Gastrocnemius medialis (tissue), 4 donors: ENCODE results near the gene MUSK. TPM values are rescaled to one million over a fixed set of nuclear protein-coding genes. Genes with fewer than 3 reads are reported as not detected.

ENCODE experiments used
- ATAC-seq, 2 donors: fragments of 150-250 bp; one replicate each; pipeline ENCODE4 v1.9.1; 2016
- DNase-seq, 2 donors: peaks; one replicate each; pipeline ENCODE4 v3.0.0-alpha.2; 2019
- H3K27ac ChIP-seq, 4 donors: fragments of 200-600 bp; sonication (generic); 1 replicate in 1 of 4; 2 replicates in 3 of 4; pipeline ENCODE4 v1.5.1; 2016 to 2018; ENCODE audit warnings: mild to moderate bottlenecking in 2 of 4, moderate library complexity in 1 of 4
- H3K27me3 ChIP-seq, 3 donors: fragments of 200-600 bp; sonication (generic) in 2 of 3; 1 replicate in 1 of 3; 2 replicates in 2 of 3; pipeline versions ENCODE4 v1.5.1 to v1.6.0; 2016 to 2019; ENCODE audit warnings: mild to moderate bottlenecking in 1 of 3, moderate library complexity in 1 of 3
- H3K36me3 ChIP-seq, 2 donors: fragments of 200-600 bp; sonication (generic) in 1 of 2; one replicate each; pipeline ENCODE4 v1.5.1; 2017 to 2018
- H3K4me1 ChIP-seq, 2 donors: fragments of 200-600 bp; sonication (generic) in 1 of 2; one replicate each; pipeline ENCODE4 v1.5.1; 2016 to 2017; ENCODE audit warnings: mild to moderate bottlenecking in 2 of 2
- H3K4me3 ChIP-seq, 4 donors: fragments of 200-600 bp; sonication (generic) in 3 of 4; 1 replicate in 1 of 4; 2 replicates in 3 of 4; pipeline ENCODE4 v1.5.1; 2016 to 2019; ENCODE audit warnings: mild to moderate bottlenecking in 2 of 4
- H3K9me3 ChIP-seq, 3 donors: fragments of 200-600 bp; sonication (generic) in 2 of 3; 1 replicate in 1 of 3; 2 replicates in 2 of 3; pipeline ENCODE4 v1.5.1; 2016 to 2019
- CTCF ChIP-seq, 5 experiments: fragments of 450-650 bp in 3 of 5; fragments of 200-600 bp in 2 of 5; sonication (generic) in 2 of 5; IDR thresholded peaks in 4 of 5; conservative IDR thresholded peaks in 1 of 5; 1 replicate in 4 of 5; 2 replicates in 1 of 5; pipeline ENCODE4 v1.5.1; 2016 to 2019; ENCODE audit warnings: antibody characterized with exemption in 5 of 5, mild to moderate bottlenecking in 3 of 5, moderate library complexity in 3 of 5
- POLR2A ChIP-seq, 2 donors: fragments of 450-650 bp; IDR thresholded peaks; one replicate each; pipeline ENCODE4 v1.6.1; 2017; ENCODE audit warnings: antibody characterized with exemption in 2 of 2, mild to moderate bottlenecking in 2 of 2, moderate library complexity in 2 of 2
- in situ Hi-C, 4 donors: fragments of 200-750 bp; cut with MboI; loops; one replicate each; pipeline versions ENCODE4 v1.15.0 to v1.8.0; 2017; ENCODE audit warnings: low sequenced_read_pairs in 4 of 4
- intact Hi-C: fragments of 100-400 bp; cut with DNase I; formaldehyde crosslinking; loops from one replicate; pipeline ENCODE4 v1.15.1; 2023; ENCODE audit warnings: low total_unique reads
- total RNA-seq, 4 donors: library from RNA; depleted of rRNA; stranded (reverse); fragments of >200 nt; gene quantifications; one replicate each; pipeline versions ENCODE4 v1.1.0 to v1.2.3, GENCODE V29; 2016

Gene MUSK
- total RNA-seq, 4 donors from 2014 or later, result 10.2 to 47.5 (median 27.1) TPM

GRCh38 chr9:110762783-110763182 lies 94.2 kb downstream of the MUSK start:
- H3K36me3 ChIP-seq, result no peaks in the 10 kb centered on the region
- no peak overlapping the region for H3K27ac ChIP-seq
- no peaks in the 10 kb centered on the region for H3K9me3 ChIP-seq
- no peak overlapping the region for H3K4me3 ChIP-seq
- H3K4me1 ChIP-seq, result peaks cover 0 to 4% of the 10 kb centered on the region in 2 donors
- H3K27me3 ChIP-seq, result no peaks in the 10 kb centered on the region
- TF ChIP-seq POLR2A (IDR thresholded peaks at IDR 0.05), result no peak
- TF ChIP-seq CTCF (IDR thresholded peaks at IDR 0.05 in 4 of 5, conservative IDR thresholded peaks at IDR 0.05 in 1 of 5), result no peak
- in situ Hi-C loops, result no loop called here
- no peak for ATAC-seq
- intact Hi-C loops, result no loop called here
- no peak for DNase-seq

- peaks cover 0 to 4% of the 10 kb centered on the region in 2 donors for H3K4me1 ChIP-seq
- no peaks in the 10 kb centered on the region for H3K9me3 ChIP-seq
- no peak overlapping the region for H3K4me3 ChIP-seq
- ATAC-seq, result no peak
- H3K36me3 ChIP-seq, result no peaks in the 10 kb centered on the region
- TF ChIP-seq CTCF (IDR thresholded peaks at IDR 0.05 in 4 of 5, conservative IDR thresholded peaks at IDR 0.05 in 1 of 5), result no peak
- no peak for TF ChIP-seq POLR2A (IDR thresholded peaks at IDR 0.05)
- intact Hi-C loops, result no loop called here
- H3K27ac ChIP-seq, result no peak overlapping the region
- in situ Hi-C loops, result no loop called here
- H3K27me3 ChIP-seq, result no peaks in the 10 kb centered on the region
- DNase-seq, result no peak
These were observed 95.0 kb downstream of the MUSK start for GRCh38 chr9:110763568-110763967.

GRCh38 chr9:110764006-110764405 lies 95.4 kb downstream of the MUSK start:
- no peak overlapping the region for H3K4me3 ChIP-seq
- intact Hi-C loops, result no loop called here
- in situ Hi-C loops, result no loop called here

GRCh38 chr9:110765926-110766325 lies 97.3 kb downstream of the MUSK start:
- Histone ChIP-seq H3K4me1 (peaks cover 0 to 4% of the 10 kb centered on the region in 2 donors), H3K9me3 (no peaks in the 10 kb centered on the region), H3K36me3 (no peaks in the 10 kb centered on the region), H3K27me3 (no peaks in the 10 kb centered on the region), H3K4me3 (no peak overlapping the region), H3K27ac (no peak overlapping the region)
- in situ Hi-C loops (no loop called here), intact Hi-C loops (no loop called here)
- DNase-seq (no peak), ATAC-seq (no peak)
- TF ChIP-seq CTCF (IDR thresholded peaks at IDR 0.05 in 4 of 5, conservative IDR thresholded peaks at IDR 0.05 in 1 of 5) (no peak), POLR2A (IDR thresholded peaks at IDR 0.05) (no peak)

More at GRCh38 chr9:110764006-110764405, 95.4 kb downstream of the MUSK start:
- Histone ChIP-seq H3K27me3 (no peaks in the 10 kb centered on the region), H3K36me3 (no peaks in the 10 kb centered on the region), H3K27ac (no peak overlapping the region), H3K9me3 (no peaks in the 10 kb centered on the region), H3K4me1 (peaks cover 0 to 4% of the 10 kb centered on the region in 2 donors)
- DNase-seq (no peak), ATAC-seq (no peak)
- TF ChIP-seq CTCF (IDR thresholded peaks at IDR 0.05 in 4 of 5, conservative IDR thresholded peaks at IDR 0.05 in 1 of 5) (no peak), POLR2A (IDR thresholded peaks at IDR 0.05) (no peak)

- Histone ChIP-seq H3K36me3 (no peaks in the 10 kb centered on the region), H3K27me3 (no peaks in the 10 kb centered on the region), H3K4me1 (peaks cover 0 to 4% of the 10 kb centered on the region in 2 donors), H3K27ac (peak overlapping the region in 1 of 4 donors; percentile 41), H3K4me3 (no peak overlapping the region), H3K9me3 (no peaks in the 10 kb centered on the region)
- TF ChIP-seq CTCF (IDR thresholded peaks at IDR 0.05 in 4 of 5, conservative IDR thresholded peaks at IDR 0.05 in 1 of 5) (no peak), POLR2A (IDR thresholded peaks at IDR 0.05) (no peak)
- in situ Hi-C loops (no loop called here), intact Hi-C loops (no loop called here)
- ATAC-seq, result peak; percentile 87 to 92
- DNase-seq, result peak; percentile 55 to 75
These were observed 99.0 kb downstream of the MUSK start for GRCh38 chr9:110767559-110768063.
